GM23338 (cell line): ENCODE results near the gene TSC22D1. TPM values are rescaled to one million over a fixed set of nuclear protein-coding genes. Genes with fewer than 3 reads are reported as not detected.

Source experiments
- ATAC-seq: fragments of 200-7000 bp; cut with Tn5 transposase; 3 replicates; pipeline ENCODE4 v1.9.1; 2020
- DNase-seq: peaks from one replicate; pipeline ENCODE4 v3.0.0-alpha.2; 2015; ENCODE audit warnings: low spot score
- H2AFZ ChIP-seq: fragments of 200-600 bp; sonication (generic); 2 replicates; pipeline ENCODE4 v1.8.0; 2016; ENCODE audit warnings: antibody characterized with exemption, mild to moderate bottlenecking, moderate library complexity
- H3F3A ChIP-seq: fragments of 200-600 bp; sonication (generic); replicated peaks from 2 replicates; pipeline ENCODE4 v1.8.0; 2017; ENCODE audit warnings: antibody characterized with exemption, mixed run types, low read depth
- H3K27ac ChIP-seq: fragments of 200-600 bp; sonication (generic); 2 replicates; pipeline ENCODE4 v1.6.1; 2016; ENCODE audit warnings: low read depth
- H3K27me3 ChIP-seq: fragments of 200-600 bp; sonication (generic); 2 replicates; pipeline ENCODE4 v1.8.0; 2016; ENCODE audit warnings: mild to moderate bottlenecking, mixed run types, moderate library complexity; ENCODE audit not compliant: insufficient read depth
- H3K36me3 ChIP-seq: fragments of 200-600 bp; sonication (generic); 2 replicates; pipeline ENCODE4 v1.8.0; 2016; ENCODE audit warnings: mild to moderate bottlenecking; ENCODE audit not compliant: insufficient read depth
- H3K4me1 ChIP-seq: fragments of 200-600 bp; sonication (generic); 2 replicates; pipeline ENCODE4 v1.8.0; 2016; ENCODE audit warnings: mild to moderate bottlenecking, moderate library complexity; ENCODE audit not compliant: insufficient read depth
- H3K4me2 ChIP-seq: fragments of 200-600 bp; sonication (generic); 2 replicates; pipeline ENCODE4 v1.7.1; 2017; ENCODE audit warnings: mixed run types
- H3K4me3 ChIP-seq: fragments of 200-600 bp; sonication (generic); 2 replicates; pipeline ENCODE4 v1.6.1; 2016; ENCODE audit warnings: mixed run types
- H3K79me2 ChIP-seq: fragments of 200-600 bp; sonication (generic); replicated peaks from 2 replicates; pipeline ENCODE4 v1.8.0; 2017; ENCODE audit warnings: mild to moderate bottlenecking; ENCODE audit not compliant: insufficient read depth
- H3K9me2 ChIP-seq: fragments of 200-600 bp; sonication (generic); 2 replicates; pipeline ENCODE4 v1.8.0; 2017; ENCODE audit not compliant: insufficient read depth
- H4K20me1 ChIP-seq: fragments of 200-600 bp; sonication (generic); replicated peaks from 2 replicates; pipeline ENCODE4 v1.8.0; 2017; ENCODE audit warnings: mild to moderate bottlenecking; ENCODE audit not compliant: insufficient read depth
- H3K27ac Mint-ChIP-seq: 2 replicates; pipeline ENCODE4 v1.8.0; 2020; ENCODE audit warnings: inconsistent platforms, mild to moderate bottlenecking, moderate library complexity, mixed read lengths
- H3K27me3 Mint-ChIP-seq: 3 replicates; pipeline ENCODE4 v1.8.0; 2022; ENCODE audit warnings: low read depth, mild to moderate bottlenecking, moderate library complexity, mixed read lengths, inconsistent platforms; ENCODE audit not compliant: insufficient read depth, poor library complexity
- H3K36me3 Mint-ChIP-seq: 3 replicates; pipeline ENCODE4 v1.8.0; 2021; ENCODE audit warnings: low read depth, mild to moderate bottlenecking, inconsistent platforms, moderate library complexity, mixed read lengths
- H3K4me1 Mint-ChIP-seq: 3 replicates; pipeline ENCODE4 v1.8.0; 2020; ENCODE audit warnings: mild to moderate bottlenecking, inconsistent platforms, mixed read lengths
- H3K4me3 Mint-ChIP-seq: 3 replicates; pipeline ENCODE4 v1.8.0; 2021; ENCODE audit warnings: moderate library complexity, mild to moderate bottlenecking, inconsistent platforms, mixed read lengths
- H3K9me3 Mint-ChIP-seq: 3 replicates; pipeline ENCODE4 v1.8.0; 2020; ENCODE audit warnings: moderate library complexity, mild to moderate bottlenecking, inconsistent platforms, mixed read lengths
- CREB1 ChIP-seq: fragments of 250-450 bp; sonication (Bioruptor Pico); IDR thresholded peaks from 2 replicates; pipeline ENCODE4 v1.5.0; 2020; ENCODE audit warnings: low read depth, mild to moderate bottlenecking, moderate library complexity
- CTCF ChIP-seq, 2 experiments: fragments of 200-600 bp in 1 of 2; sonication (generic) in 1 of 2; conservative IDR thresholded peaks; 2 replicates each; pipeline versions ENCODE4 v1.5.1 to v1.6.1; 2016 to 2017; ENCODE audit warnings: antibody characterized with exemption in 2 of 2, low read depth in 2 of 2, mild to moderate bottlenecking in 2 of 2, moderate library complexity in 1 of 2
- ETS1 ChIP-seq: IDR thresholded peaks from 2 replicates; pipeline ENCODE4 v1.6.1; 2016; ENCODE audit warnings: antibody characterized with exemption
- EZH2 ChIP-seq: fragments of 200-600 bp; sonication (generic); IDR thresholded peaks from one replicate; pipeline ENCODE4 v1.8.0; 2017; ENCODE audit warnings: antibody characterized with exemption, mild to moderate bottlenecking, low read depth; ENCODE audit not compliant: unreplicated experiment
- EZH2phosphoT487 ChIP-seq: fragments of 200-600 bp; sonication (generic); IDR thresholded peaks from one replicate; pipeline ENCODE4 v1.8.1; 2018; ENCODE audit warnings: antibody characterized with exemption; ENCODE audit not compliant: unreplicated experiment
- NANOG ChIP-seq: IDR thresholded peaks from 2 replicates; pipeline ENCODE4 v1.6.1; 2016; ENCODE audit warnings: antibody characterized with exemption, borderline replicate concordance
- REST ChIP-seq: IDR thresholded peaks from one replicate; pipeline ENCODE4 v1.6.1; 2018; ENCODE audit warnings: antibody characterized with exemption; ENCODE audit not compliant: unreplicated experiment
- ZNF331 ChIP-seq: fragments of 250-450 bp; sonication (Bioruptor Pico); IDR thresholded peaks from 2 replicates; pipeline ENCODE4 v1.5.0; 2020; ENCODE audit warnings: low read depth, mild to moderate bottlenecking, moderate library complexity
- ZNF462 ChIP-seq: fragments of 250-450 bp; sonication (Bioruptor Pico); IDR thresholded peaks from 2 replicates; pipeline ENCODE4 v1.5.0; 2020; ENCODE audit warnings: mild to moderate bottlenecking, moderate library complexity
- polyA plus RNA-seq: library from polyadenylated mRNA; unstranded; fragments of >200 nt; fragmentation: Nextera tagmentation; extraction: Ambion mirVana; gene quantifications from 2 replicates; pipeline ENCODE4 v1.2.1, GENCODE V29; 2016
- total RNA-seq: library from RNA; depleted of rRNA; stranded (reverse); fragments of >200 nt; shearing (Covaris generic); gene quantifications from 2 replicates; pipeline ENCODE4 v1.2.3, GENCODE V29; 2014

The TSC22D1 gene
- total and polyA plus RNA-seq, 2 experiments from 2014 or later: 58.5 to 114 TPM

- Histone ChIP-seq H4K20me1 (no peaks in the 10 kb centered on the region), H3K36me3 (no peaks in the 10 kb centered on the region), H3K9me2 (no peaks in the 10 kb centered on the region), H3K79me2 (peaks cover 27% of the 10 kb centered on the region), H3K27me3 (no peaks in the 10 kb centered on the region), H3K4me3 (no peak overlapping the region), H2AFZ (no peak overlapping the region), H3K4me2 (no peak overlapping the region), H3K27ac (no peak overlapping the region), H3F3A (no peaks in the 10 kb centered on the region), H3K4me1 (no peaks in the 10 kb centered on the region)
- Mint-ChIP-seq H3K27me3 (peaks cover 5% of the 10 kb centered on the region), H3K36me3 (no peaks in the 10 kb centered on the region), H3K4me1 (peaks cover 25% of the 10 kb centered on the region), H3K9me3 (no peaks in the 10 kb centered on the region), H3K4me3 (no peak overlapping the region), H3K27ac (no peak overlapping the region)
- DNase-seq (no peak), ATAC-seq (no peak)
- no peak for TF ChIP-seq NANOG
Measured at GRCh38 chr13:44448373-44448772, 127.8 kb downstream of the TSC22D1 start.

GRCh38 chr13:44447783-44448321 lies 128.3 kb downstream of the TSC22D1 start:
- Histone ChIP-seq H2AFZ (no peak overlapping the region), H3K36me3 (no peaks in the 10 kb centered on the region), H3K27ac (no peak overlapping the region), H3K27me3 (no peaks in the 10 kb centered on the region), H3K4me3 (no peak overlapping the region), H3K4me1 (no peaks in the 10 kb centered on the region), H3F3A (no peaks in the 10 kb centered on the region), H4K20me1 (no peaks in the 10 kb centered on the region), H3K9me2 (no peaks in the 10 kb centered on the region), H3K4me2 (no peak overlapping the region), H3K79me2 (peaks cover 29% of the 10 kb centered on the region)
- H3K27ac Mint-ChIP-seq: no peak overlapping the region
- H3K9me3 Mint-ChIP-seq: no peaks in the 10 kb centered on the region
- H3K4me3 Mint-ChIP-seq: no peak overlapping the region
- H3K4me1 Mint-ChIP-seq: peaks cover 22% of the 10 kb centered on the region
- H3K27me3 Mint-ChIP-seq: peaks cover 5% of the 10 kb centered on the region
- no peak for ATAC-seq
- H3K36me3 Mint-ChIP-seq: no peaks in the 10 kb centered on the region
- no peak for DNase-seq
- no peak for TF ChIP-seq EZH2phosphoT487
- no peak for TF ChIP-seq NANOG
- TF ChIP-seq REST: no peak
- no peak for TF ChIP-seq ZNF331 (CRISPR knock-in tag)
- TF ChIP-seq ETS1: no peak
- no peak for TF ChIP-seq ZNF462 (CRISPR knock-in tag)
- TF ChIP-seq CREB1 (CRISPR knock-in tag): no peak
- no peak for TF ChIP-seq EZH2
- no peak for TF ChIP-seq CTCF (conservative IDR thresholded peaks at IDR 0.05; ENCODE audit: low read depth in 2 of 2)
